Nephron progenitor cell (in vitro differentiated cells): ENCODE measurements around the gene TTLL11.
"Not testable (repeated sequence)": the region's sequence is repeated elsewhere in the genome, so short reads cannot be mapped to it uniquely, and the experiment has no call there.

Experiments used
- DNase-seq: peaks from one replicate; pipeline ENCODE4 v3.0.0; 2021
- H3K27ac Mint-ChIP-seq: 2 replicates; pipeline ENCODE4 v1.8.0; 2021; ENCODE audit warnings: mild to moderate bottlenecking, moderate library complexity, mixed read lengths
- H3K27me3 Mint-ChIP-seq: 2 replicates; pipeline ENCODE4 v1.8.0; 2021; ENCODE audit warnings: mild to moderate bottlenecking, low read depth, mixed read lengths; ENCODE audit not compliant: poor library complexity
- H3K36me3 Mint-ChIP-seq: 2 replicates; pipeline ENCODE4 v1.8.0; 2021; ENCODE audit warnings: low read depth, mixed read lengths
- H3K4me1 Mint-ChIP-seq: 2 replicates; pipeline ENCODE4 v1.8.0; 2021; ENCODE audit warnings: mixed read lengths
- H3K4me3 Mint-ChIP-seq: 2 replicates; pipeline ENCODE4 v1.8.0; 2021; ENCODE audit warnings: mild to moderate bottlenecking, moderate library complexity, mixed read lengths
- H3K9me3 Mint-ChIP-seq: 2 replicates; pipeline ENCODE4 v1.8.0; 2021; ENCODE audit warnings: mild to moderate bottlenecking, moderate library complexity, mixed read lengths
- CTCF ChIP-seq: fragments of 200-600 bp; sonication (generic); IDR thresholded peaks from 2 replicates; pipeline ENCODE4 v1.5.0; 2021; ENCODE audit warnings: antibody characterized with exemption

The TTLL11 gene

GRCh38 chr9:121984726-121985402 is 108.2 kb downstream of the TTLL11 start:
- no peak overlapping the region for H3K27ac Mint-ChIP-seq
- H3K27me3 Mint-ChIP-seq = peaks cover 21% of the 10 kb centered on the region
- H3K9me3 Mint-ChIP-seq = peaks cover 17% of the 10 kb centered on the region
- peaks cover 65% of the 10 kb centered on the region for H3K4me1 Mint-ChIP-seq
- peaks cover 13% of the 10 kb centered on the region for H3K36me3 Mint-ChIP-seq
- no peak overlapping the region for H3K4me3 Mint-ChIP-seq
- DNase-seq = no peak
- no peak for TF ChIP-seq CTCF

GRCh38 chr9:121983736-121984135 is 109.4 kb downstream of the TTLL11 start:
- no peak for TF ChIP-seq CTCF
- H3K4me3 Mint-ChIP-seq = no peak overlapping the region

GRCh38 chr9:121981118-121981883 is 111.8 kb downstream of the TTLL11 start:
- Mint-ChIP-seq H3K27me3 (peaks cover 11% of the 10 kb centered on the region), H3K27ac (no peak overlapping the region), H3K36me3 (peaks cover 13% of the 10 kb centered on the region), H3K4me3 (no peak overlapping the region), H3K4me1 (peaks cover 30% of the 10 kb centered on the region), H3K9me3 (peaks cover 17% of the 10 kb centered on the region)
- no peak for TF ChIP-seq CTCF
- no peak for DNase-seq

More at GRCh38 chr9:121983736-121984135, 109.4 kb downstream of the TTLL11 start:
- Mint-ChIP-seq H3K27me3 (peaks cover 13% of the 10 kb centered on the region), H3K4me1 (peaks cover 53% of the 10 kb centered on the region), H3K36me3 (peaks cover 13% of the 10 kb centered on the region), H3K27ac (peak overlapping the region; percentile 17), H3K9me3 (peaks cover 17% of the 10 kb centered on the region)
- no peak for DNase-seq

GRCh38 chr9:121980665-121981064 is 112.4 kb downstream of the TTLL11 start:
- H3K27ac Mint-ChIP-seq, H3K4me3 Mint-ChIP-seq, DNase-seq: not testable (repeated sequence)
- Mint-ChIP-seq H3K36me3 (peaks cover 13% of the 10 kb centered on the region), H3K27me3 (peaks cover 14% of the 10 kb centered on the region), H3K9me3 (peaks cover 17% of the 10 kb centered on the region), H3K4me1 (peaks cover 30% of the 10 kb centered on the region)

- Mint-ChIP-seq H3K4me3 (no peak overlapping the region), H3K27ac (no peak overlapping the region)
Observed at GRCh38 chr9:121979736-121980135, 113.4 kb downstream of the TTLL11 start.

More at GRCh38 chr9:121979736-121980135, 113.4 kb downstream of the TTLL11 start:
- Mint-ChIP-seq H3K9me3 (peaks cover 17% of the 10 kb centered on the region), H3K36me3 (peaks cover 13% of the 10 kb centered on the region), H3K4me1 (peaks cover 26% of the 10 kb centered on the region), H3K27me3 (peaks cover 14% of the 10 kb centered on the region)
- DNase-seq = no peak
- TF ChIP-seq CTCF = no peak
